Peyer's patch (tissue), 4 donors: Measurements from ENCODE around the gene COL9A3.

Experiments
- POLR2A ChIP-seq, 2 donors: fragments of 450-650 bp; IDR thresholded peaks; one replicate each; pipeline ENCODE4 v1.5.1; 2017; ENCODE audit warnings: antibody characterized with exemption in 2 of 2, mild to moderate bottlenecking in 2 of 2, moderate library complexity in 2 of 2
- TF ChIP-seq, protein P1 (sequence below), 6 experiments: fragments of 450-650 bp in 4 of 6; fragments of 200-600 bp in 2 of 6; sonication (generic) in 1 of 6; IDR thresholded peaks; one replicate each; pipeline ENCODE4 v1.5.1; 2017 to 2019; ENCODE audit warnings: antibody characterized with exemption in 6 of 6, mild to moderate bottlenecking in 3 of 6, moderate library complexity in 1 of 6

DNA sequence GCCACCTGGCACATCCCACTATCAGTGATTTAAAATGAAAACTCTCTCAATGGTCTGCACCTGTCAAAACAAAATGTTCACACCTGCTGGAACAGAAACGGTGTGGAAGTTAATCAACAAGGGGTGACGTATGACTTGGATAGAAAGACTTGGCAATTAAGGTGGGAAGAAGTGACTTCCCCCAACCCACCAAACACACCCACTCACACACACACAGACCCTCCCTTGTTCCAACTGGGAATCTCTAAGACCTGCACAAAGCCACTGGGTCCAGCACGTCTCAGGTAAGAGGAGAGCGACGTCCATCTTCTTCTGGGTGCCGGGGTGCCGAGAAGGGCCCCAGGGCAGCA, 69.8 kb downstream of the COL9A3 start:
- no peak for TF ChIP-seq POLR2A (IDR thresholded peaks at IDR 0.05)
- TF ChIP-seq, protein P1, sequence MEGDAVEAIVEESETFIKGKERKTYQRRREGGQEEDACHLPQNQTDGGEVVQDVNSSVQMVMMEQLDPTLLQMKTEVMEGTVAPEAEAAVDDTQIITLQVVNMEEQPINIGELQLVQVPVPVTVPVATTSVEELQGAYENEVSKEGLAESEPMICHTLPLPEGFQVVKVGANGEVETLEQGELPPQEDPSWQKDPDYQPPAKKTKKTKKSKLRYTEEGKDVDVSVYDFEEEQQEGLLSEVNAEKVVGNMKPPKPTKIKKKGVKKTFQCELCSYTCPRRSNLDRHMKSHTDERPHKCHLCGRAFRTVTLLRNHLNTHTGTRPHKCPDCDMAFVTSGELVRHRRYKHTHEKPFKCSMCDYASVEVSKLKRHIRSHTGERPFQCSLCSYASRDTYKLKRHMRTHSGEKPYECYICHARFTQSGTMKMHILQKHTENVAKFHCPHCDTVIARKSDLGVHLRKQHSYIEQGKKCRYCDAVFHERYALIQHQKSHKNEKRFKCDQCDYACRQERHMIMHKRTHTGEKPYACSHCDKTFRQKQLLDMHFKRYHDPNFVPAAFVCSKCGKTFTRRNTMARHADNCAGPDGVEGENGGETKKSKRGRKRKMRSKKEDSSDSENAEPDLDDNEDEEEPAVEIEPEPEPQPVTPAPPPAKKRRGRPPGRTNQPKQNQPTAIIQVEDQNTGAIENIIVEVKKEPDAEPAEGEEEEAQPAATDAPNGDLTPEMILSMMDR (IDR thresholded peaks at IDR 0.05): no peak
